ENCODE results near the gene CMKLR1.
A peak's percentile ranks its signal among the peaks of the same experiment; 100 is the strongest.

Gene CMKLR1

GRCh38 chr12:108338915-108339657 is at the start of gene CMKLR1:
TSS of gene CMKLR1 (minus strand) at chr12:108339311. CDS start at chr12:108293591, 45,720 bp downstream.
- peak within 1 kb of the TSS; percentile 34 for H3K4me3 ChIP-seq (ENCODE audit: low read depth, low read length)

GRCh38 chr12:108387771-108388170 is 48.7 kb upstream of the CMKLR1 start:
- H3K4me3 ChIP-seq (ENCODE audit: low read depth, low read length): no peak overlapping the region
- no peak for DNase-seq (ENCODE audit: low read depth)

More at GRCh38 chr12:108338915-108339657, at the start of gene CMKLR1:
- DNase-seq (ENCODE audit: low read depth): no peak

- H3K4me3 ChIP-seq (ENCODE audit: low read depth, low read length): no peak overlapping the region
- no peak for DNase-seq (ENCODE audit: low read depth)
Measured at GRCh38 chr12:108386709-108387360, 47.7 kb upstream of the CMKLR1 start.

- no peak for DNase-seq (ENCODE audit: low read depth)
- H3K4me3 ChIP-seq (ENCODE audit: low read depth, low read length): no peak overlapping the region
Measured at GRCh38 chr12:108382437-108382801, 43.3 kb upstream of the CMKLR1 start.

- no peak for DNase-seq (ENCODE audit: low read depth)
- H3K4me3 ChIP-seq (ENCODE audit: low read depth, low read length): no peak overlapping the region
Measured at GRCh38 chr12:108381787-108382436, 42.8 kb upstream of the CMKLR1 start.

- no peak overlapping the region for H3K4me3 ChIP-seq (ENCODE audit: low read depth, low read length)
- no peak for DNase-seq (ENCODE audit: low read depth)
Measured at GRCh38 chr12:108380382-108380781, 41.3 kb upstream of the CMKLR1 start.

GRCh38 chr12:108379823-108380222 is 40.7 kb upstream of the CMKLR1 start:
- DNase-seq (ENCODE audit: low read depth): no peak
- H3K4me3 ChIP-seq (ENCODE audit: low read depth, low read length): no peak overlapping the region

- no peak overlapping the region for H3K4me3 ChIP-seq (ENCODE audit: low read depth, low read length)
- no peak for DNase-seq (ENCODE audit: low read depth)
Measured at GRCh38 chr12:108378926-108379325, 39.8 kb upstream of the CMKLR1 start.

GRCh38 chr12:108377260-108377659 is 38.1 kb upstream of the CMKLR1 start:
- no peak overlapping the region for H3K4me3 ChIP-seq (ENCODE audit: low read depth, low read length)
- no peak for DNase-seq (ENCODE audit: low read depth)

- DNase-seq (ENCODE audit: low read depth): no peak
- H3K4me3 ChIP-seq (ENCODE audit: low read depth, low read length): no peak overlapping the region
Measured at GRCh38 chr12:108375986-108376663, 37.0 kb upstream of the CMKLR1 start.

- DNase-seq (ENCODE audit: low read depth): no peak
Measured at GRCh38 chr12:108374596-108375320, 35.6 kb upstream of the CMKLR1 start.

GRCh38 chr12:108373111-108373510 is 34.0 kb upstream of the CMKLR1 start:
- DNase-seq (ENCODE audit: low read depth): no peak
- H3K4me3 ChIP-seq (ENCODE audit: low read depth, low read length): no peak overlapping the region

More at GRCh38 chr12:108374596-108375320, 35.6 kb upstream of the CMKLR1 start:
- no peak overlapping the region for H3K4me3 ChIP-seq (ENCODE audit: low read depth, low read length)

GRCh38 chr12:108371801-108372344 is 32.8 kb upstream of the CMKLR1 start:
- H3K4me3 ChIP-seq (ENCODE audit: low read depth, low read length): no peak overlapping the region
- DNase-seq (ENCODE audit: low read depth): peak; percentile 43

- no peak overlapping the region for H3K4me3 ChIP-seq (ENCODE audit: low read depth, low read length)
- no peak for DNase-seq (ENCODE audit: low read depth)
Measured at GRCh38 chr12:108370415-108370814, 31.3 kb upstream of the CMKLR1 start.

- H3K4me3 ChIP-seq (ENCODE audit: low read depth, low read length): no peak overlapping the region
- DNase-seq (ENCODE audit: low read depth): no peak
Measured at GRCh38 chr12:108369736-108370396, 30.8 kb upstream of the CMKLR1 start.

GRCh38 chr12:108368089-108368488 is 29.0 kb upstream of the CMKLR1 start:
- DNase-seq (ENCODE audit: low read depth): no peak
- no peak overlapping the region for H3K4me3 ChIP-seq (ENCODE audit: low read depth, low read length)

GRCh38 chr12:108367436-108367835 is 28.3 kb upstream of the CMKLR1 start:
- no peak overlapping the region for H3K4me3 ChIP-seq (ENCODE audit: low read depth, low read length)
- DNase-seq (ENCODE audit: low read depth): peak; percentile 20

GRCh38 chr12:108365324-108365723 is 26.2 kb upstream of the CMKLR1 start:
- no peak for DNase-seq (ENCODE audit: low read depth)

GRCh38 chr12:108364879-108365278 is 25.8 kb upstream of the CMKLR1 start:
- no peak overlapping the region for H3K4me3 ChIP-seq (ENCODE audit: low read depth, low read length)
- no peak for DNase-seq (ENCODE audit: low read depth)

More at GRCh38 chr12:108365324-108365723, 26.2 kb upstream of the CMKLR1 start:
- no peak overlapping the region for H3K4me3 ChIP-seq (ENCODE audit: low read depth, low read length)
